GM23338 (cell line): ENCODE measurements around the gene CD28. TPM values are rescaled to one million over a fixed set of nuclear protein-coding genes. Genes with fewer than 3 reads are reported as not detected.

Source experiments
- ATAC-seq: fragments of 200-7000 bp; cut with Tn5 transposase; 3 replicates; pipeline ENCODE4 v1.9.1; 2020
- DNase-seq: peaks from one replicate; pipeline ENCODE4 v3.0.0-alpha.2; 2015; ENCODE audit warnings: low spot score
- H2AFZ ChIP-seq: fragments of 200-600 bp; sonication (generic); 2 replicates; pipeline ENCODE4 v1.8.0; 2016; ENCODE audit warnings: antibody characterized with exemption, mild to moderate bottlenecking, moderate library complexity
- H3F3A ChIP-seq: fragments of 200-600 bp; sonication (generic); replicated peaks from 2 replicates; pipeline ENCODE4 v1.8.0; 2017; ENCODE audit warnings: antibody characterized with exemption, mixed run types, low read depth
- H3K27ac ChIP-seq: fragments of 200-600 bp; sonication (generic); 2 replicates; pipeline ENCODE4 v1.6.1; 2016; ENCODE audit warnings: low read depth
- H3K27me3 ChIP-seq: fragments of 200-600 bp; sonication (generic); 2 replicates; pipeline ENCODE4 v1.8.0; 2016; ENCODE audit warnings: mild to moderate bottlenecking, mixed run types, moderate library complexity; ENCODE audit not compliant: insufficient read depth
- H3K36me3 ChIP-seq: fragments of 200-600 bp; sonication (generic); 2 replicates; pipeline ENCODE4 v1.8.0; 2016; ENCODE audit warnings: mild to moderate bottlenecking; ENCODE audit not compliant: insufficient read depth
- H3K4me1 ChIP-seq: fragments of 200-600 bp; sonication (generic); 2 replicates; pipeline ENCODE4 v1.8.0; 2016; ENCODE audit warnings: mild to moderate bottlenecking, moderate library complexity; ENCODE audit not compliant: insufficient read depth
- H3K4me2 ChIP-seq: fragments of 200-600 bp; sonication (generic); 2 replicates; pipeline ENCODE4 v1.7.1; 2017; ENCODE audit warnings: mixed run types
- H3K4me3 ChIP-seq: fragments of 200-600 bp; sonication (generic); 2 replicates; pipeline ENCODE4 v1.6.1; 2016; ENCODE audit warnings: mixed run types
- H3K79me2 ChIP-seq: fragments of 200-600 bp; sonication (generic); replicated peaks from 2 replicates; pipeline ENCODE4 v1.8.0; 2017; ENCODE audit warnings: mild to moderate bottlenecking; ENCODE audit not compliant: insufficient read depth
- H3K9me2 ChIP-seq: fragments of 200-600 bp; sonication (generic); 2 replicates; pipeline ENCODE4 v1.8.0; 2017; ENCODE audit not compliant: insufficient read depth
- H4K20me1 ChIP-seq: fragments of 200-600 bp; sonication (generic); replicated peaks from 2 replicates; pipeline ENCODE4 v1.8.0; 2017; ENCODE audit warnings: mild to moderate bottlenecking; ENCODE audit not compliant: insufficient read depth
- H3K27ac Mint-ChIP-seq: 2 replicates; pipeline ENCODE4 v1.8.0; 2020; ENCODE audit warnings: inconsistent platforms, mild to moderate bottlenecking, moderate library complexity, mixed read lengths
- H3K27me3 Mint-ChIP-seq: 3 replicates; pipeline ENCODE4 v1.8.0; 2022; ENCODE audit warnings: low read depth, mild to moderate bottlenecking, moderate library complexity, mixed read lengths, inconsistent platforms; ENCODE audit not compliant: insufficient read depth, poor library complexity
- H3K36me3 Mint-ChIP-seq: 3 replicates; pipeline ENCODE4 v1.8.0; 2021; ENCODE audit warnings: low read depth, mild to moderate bottlenecking, inconsistent platforms, moderate library complexity, mixed read lengths
- H3K4me1 Mint-ChIP-seq: 3 replicates; pipeline ENCODE4 v1.8.0; 2020; ENCODE audit warnings: mild to moderate bottlenecking, inconsistent platforms, mixed read lengths
- H3K4me3 Mint-ChIP-seq: 3 replicates; pipeline ENCODE4 v1.8.0; 2021; ENCODE audit warnings: moderate library complexity, mild to moderate bottlenecking, inconsistent platforms, mixed read lengths
- H3K9me3 Mint-ChIP-seq: 3 replicates; pipeline ENCODE4 v1.8.0; 2020; ENCODE audit warnings: moderate library complexity, mild to moderate bottlenecking, inconsistent platforms, mixed read lengths
- CTCF ChIP-seq, 2 experiments: fragments of 200-600 bp in 1 of 2; sonication (generic) in 1 of 2; conservative IDR thresholded peaks; 2 replicates each; pipeline versions ENCODE4 v1.5.1 to v1.6.1; 2016 to 2017; ENCODE audit warnings: antibody characterized with exemption in 2 of 2, low read depth in 2 of 2, mild to moderate bottlenecking in 2 of 2, moderate library complexity in 1 of 2
- EZH2phosphoT487 ChIP-seq: fragments of 200-600 bp; sonication (generic); IDR thresholded peaks from one replicate; pipeline ENCODE4 v1.8.1; 2018; ENCODE audit warnings: antibody characterized with exemption; ENCODE audit not compliant: unreplicated experiment
- JUNB ChIP-seq: IDR thresholded peaks from one replicate; pipeline ENCODE4 v1.6.1; 2016; ENCODE audit warnings: antibody characterized with exemption; ENCODE audit not compliant: unreplicated experiment
- REST ChIP-seq: IDR thresholded peaks from one replicate; pipeline ENCODE4 v1.6.1; 2018; ENCODE audit warnings: antibody characterized with exemption; ENCODE audit not compliant: unreplicated experiment
- STAT1 ChIP-seq: IDR thresholded peaks from one replicate; pipeline ENCODE4 v1.6.1; 2016; ENCODE audit warnings: antibody characterized with exemption; ENCODE audit not compliant: unreplicated experiment
- ZNF114 ChIP-seq: fragments of 250-450 bp; sonication (Bioruptor Pico); IDR thresholded peaks from 2 replicates; pipeline ENCODE4 v1.5.0; 2020; ENCODE audit warnings: mild to moderate bottlenecking, moderate library complexity
- ZNF331 ChIP-seq: fragments of 250-450 bp; sonication (Bioruptor Pico); IDR thresholded peaks from 2 replicates; pipeline ENCODE4 v1.5.0; 2020; ENCODE audit warnings: low read depth, mild to moderate bottlenecking, moderate library complexity
- ZNF462 ChIP-seq: fragments of 250-450 bp; sonication (Bioruptor Pico); IDR thresholded peaks from 2 replicates; pipeline ENCODE4 v1.5.0; 2020; ENCODE audit warnings: mild to moderate bottlenecking, moderate library complexity
- polyA plus RNA-seq: library from polyadenylated mRNA; unstranded; fragments of >200 nt; fragmentation: Nextera tagmentation; extraction: Ambion mirVana; gene quantifications from 2 replicates; pipeline ENCODE4 v1.2.1, GENCODE V29; 2016
- total RNA-seq: library from RNA; depleted of rRNA; stranded (reverse); fragments of >200 nt; shearing (Covaris generic); gene quantifications from 2 replicates; pipeline ENCODE4 v1.2.3, GENCODE V29; 2014

Gene CD28
- total and polyA plus RNA-seq, 2 experiments from 2014 or later = not detected

- Mint-ChIP-seq H3K4me1 (peaks cover 11% of the 10 kb centered on the region; the same call in 2 of the 3 replicates), H3K27me3 (peaks cover 2% of the 10 kb centered on the region), H3K27ac (no peak overlapping the region), H3K36me3 (no peaks in the 10 kb centered on the region), H3K9me3 (no peaks in the 10 kb centered on the region), H3K4me3 (no peak overlapping the region)
- TF ChIP-seq ZNF114 = no peak
- TF ChIP-seq ZNF331 (CRISPR knock-in tag) = no peak
- TF ChIP-seq JUNB = no peak
- TF ChIP-seq EZH2phosphoT487 = no peak
- no peak for TF ChIP-seq CTCF (conservative IDR thresholded peaks at IDR 0.05; ENCODE audit: low read depth in 2 of 2)
- no peak for TF ChIP-seq ZNF462
- no peak for TF ChIP-seq REST
- TF ChIP-seq STAT1 = no peak
- Histone ChIP-seq H3K27me3 (no peaks in the 10 kb centered on the region), H3F3A (no peaks in the 10 kb centered on the region), H3K79me2 (no peaks in the 10 kb centered on the region), H3K36me3 (no peaks in the 10 kb centered on the region), H2AFZ (peak overlapping the region; percentile 66), H3K9me2 (peaks cover 3% of the 10 kb centered on the region; the same call in 1 of the 2 replicates), H3K4me1 (peaks cover 17% of the 10 kb centered on the region), H4K20me1 (no peaks in the 10 kb centered on the region), H3K4me3 (no peak overlapping the region), H3K4me2 (no peak overlapping the region), H3K27ac (no peak overlapping the region)
- ATAC-seq = no peak
- no peak for DNase-seq
Measured at GRCh38 chr2:203715744-203716143, 9.3 kb downstream of the CD28 start.
